Skin of body (tissue), 2 donors: ENCODE results near the gene TMEM253. TPM values are rescaled to one million over a fixed set of nuclear protein-coding genes. Genes with fewer than 3 reads are reported as not detected.
A peak's percentile ranks its signal among the peaks of the same experiment; 100 is the strongest.

ENCODE experiments used
- DNase-seq: peaks from one replicate; lab custom pipeline; 2025; lab: John Stamatoyannopoulos, UW
- total RNA-seq: library from RNA; depleted of rRNA; stranded (reverse); fragments of >200 nt; gene quantifications from one replicate; pipeline ENCODE4 v1.2.3, GENCODE V29; 2014

Gene TMEM253
- total RNA-seq, 1 donor from 2014 or later, result 0.39 TPM

DNA sequence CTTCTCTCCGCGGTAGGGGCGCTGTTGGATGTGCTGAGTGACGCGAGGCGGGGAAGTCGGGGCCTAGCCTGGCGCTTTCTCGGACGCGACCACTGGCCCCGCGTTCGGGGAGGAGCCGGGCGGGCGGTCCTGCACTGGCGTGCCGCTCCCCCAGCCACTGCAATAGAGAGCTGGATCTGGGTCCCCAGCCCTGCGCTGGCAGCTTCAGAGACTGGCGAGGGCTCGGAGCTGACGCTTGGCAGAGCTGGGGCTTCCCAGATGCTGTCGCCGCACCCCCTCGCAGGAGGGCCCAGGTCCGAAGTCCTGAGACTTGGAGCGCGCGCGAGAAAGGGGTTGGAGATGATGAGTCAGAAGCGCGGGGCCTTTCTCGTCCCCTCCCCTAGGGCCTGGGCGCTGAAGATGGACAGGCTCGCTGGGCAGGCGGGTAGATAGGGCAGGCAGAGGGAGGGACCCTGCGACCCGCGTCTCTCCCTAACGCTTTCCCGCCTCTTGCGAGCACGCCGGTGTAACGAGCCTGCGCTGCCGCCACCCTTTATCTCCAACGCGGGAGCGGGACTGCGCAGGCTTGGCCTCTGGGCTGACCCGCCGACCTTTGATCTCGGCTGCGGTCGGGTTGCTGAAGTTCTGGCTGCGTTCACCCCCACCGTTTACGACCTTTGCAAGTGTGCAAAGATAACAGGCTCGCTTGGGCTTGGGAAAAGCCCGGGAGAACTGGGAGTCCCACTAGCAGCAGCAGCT, 3.0 kb downstream of the TMEM253 start:
- peak; percentile 98 for DNase-seq

DNA sequence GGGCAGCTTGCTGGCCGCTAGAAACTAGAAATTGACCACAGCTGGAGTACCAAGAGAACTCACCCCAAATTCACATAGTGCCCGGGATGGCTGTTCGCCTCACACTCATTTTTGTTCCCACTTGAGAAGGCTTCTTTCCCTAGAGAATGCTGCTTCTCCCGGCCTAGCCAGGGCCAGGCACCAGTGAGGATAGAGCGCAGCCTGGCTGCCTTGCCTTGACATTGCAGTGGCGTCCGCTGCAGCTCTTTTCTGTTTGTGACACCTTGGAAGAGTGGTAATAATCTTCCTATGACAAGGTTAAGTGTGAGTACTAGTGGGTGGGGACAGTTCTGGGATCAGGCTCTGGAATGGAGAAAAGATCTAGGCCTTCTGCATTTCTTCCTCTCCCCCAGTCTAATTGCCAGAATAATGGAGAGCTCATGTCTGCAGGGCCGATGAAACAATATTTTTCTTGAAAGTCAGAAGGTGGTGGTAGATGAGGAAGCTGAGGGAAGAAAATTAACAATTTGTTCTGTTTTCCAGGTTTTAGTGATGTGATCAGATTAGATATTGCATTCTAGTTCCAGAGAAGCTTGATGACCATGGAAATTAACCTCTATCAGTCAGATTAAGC, 3.7 kb downstream of the TMEM253 start:
- DNase-seq, result peak; percentile 76

DNA sequence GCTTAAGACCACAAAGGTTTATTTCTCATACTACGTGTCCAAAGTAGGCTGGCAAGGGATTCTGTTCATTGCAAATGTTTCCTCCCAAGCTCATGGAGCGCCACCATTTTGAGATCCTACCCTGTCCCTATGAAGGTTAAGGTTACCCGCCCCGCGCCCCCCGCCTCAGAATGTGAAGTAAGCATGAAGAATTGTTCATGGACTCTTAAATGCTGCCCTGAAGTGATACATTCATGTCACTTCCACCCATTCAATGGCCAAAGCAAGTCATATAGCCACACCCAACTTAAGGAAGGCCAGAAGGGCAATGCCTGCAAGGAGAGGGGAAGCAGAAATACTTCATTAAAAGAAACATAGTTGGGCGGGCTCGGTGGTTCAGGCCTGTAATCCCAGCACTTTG, 4.2 kb downstream of the TMEM253 start:
- no peak for DNase-seq

DNA sequence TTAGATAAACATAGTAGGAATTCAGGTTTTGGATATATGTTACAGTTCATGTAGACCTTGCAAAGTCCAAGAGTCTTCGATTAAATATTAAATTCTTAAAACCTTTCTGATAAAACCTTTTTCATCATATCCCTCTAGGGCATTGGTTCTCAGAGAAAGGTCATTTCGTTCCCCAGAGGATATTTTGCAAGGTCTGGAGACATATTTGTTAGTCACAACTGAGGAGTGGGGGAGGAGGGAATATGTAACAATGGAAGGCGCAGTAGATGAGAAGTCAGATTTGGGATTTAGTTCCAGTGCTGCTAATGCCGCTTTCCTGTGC, 5.3 kb downstream of the TMEM253 start:
- DNase-seq, result no peak

DNA sequence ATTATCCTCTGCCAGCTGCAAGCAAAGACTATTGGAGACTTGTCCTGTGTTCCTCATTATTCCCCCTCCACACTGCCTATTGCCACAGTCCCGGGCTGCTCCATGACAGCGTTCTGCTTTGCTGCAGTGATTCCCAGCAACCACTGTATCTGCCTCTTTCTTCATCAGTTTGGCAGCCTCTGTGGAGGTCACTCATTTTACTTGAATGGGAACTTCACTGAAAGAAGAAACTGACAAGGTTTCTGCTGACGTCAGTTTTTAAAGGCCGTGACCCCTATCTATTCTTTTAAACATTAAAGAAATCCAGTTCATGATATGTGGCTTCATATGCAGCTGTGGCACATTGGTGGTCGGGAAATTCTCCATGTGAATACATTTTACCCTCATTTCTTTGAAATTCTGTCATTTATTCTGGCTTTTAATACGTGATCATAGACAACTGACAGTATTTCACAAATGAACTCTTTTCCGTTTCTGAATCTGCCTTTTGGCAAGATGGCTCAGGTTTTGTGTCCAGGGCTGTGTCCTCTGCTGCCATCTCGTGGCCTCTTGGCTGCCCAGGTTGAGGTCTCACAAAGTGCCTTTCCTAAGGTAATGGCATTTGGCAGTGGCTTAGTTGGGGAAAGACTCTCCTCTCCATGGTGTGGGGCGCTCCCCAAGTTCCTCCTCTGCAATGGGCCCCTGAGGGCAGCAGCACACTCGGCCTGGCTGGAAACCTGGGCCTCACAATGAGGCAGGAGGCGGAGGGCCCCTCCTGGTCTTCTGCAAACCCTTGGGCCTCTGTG, 5.8 kb downstream of the TMEM253 start:
- DNase-seq, result peak; percentile 79

DNA sequence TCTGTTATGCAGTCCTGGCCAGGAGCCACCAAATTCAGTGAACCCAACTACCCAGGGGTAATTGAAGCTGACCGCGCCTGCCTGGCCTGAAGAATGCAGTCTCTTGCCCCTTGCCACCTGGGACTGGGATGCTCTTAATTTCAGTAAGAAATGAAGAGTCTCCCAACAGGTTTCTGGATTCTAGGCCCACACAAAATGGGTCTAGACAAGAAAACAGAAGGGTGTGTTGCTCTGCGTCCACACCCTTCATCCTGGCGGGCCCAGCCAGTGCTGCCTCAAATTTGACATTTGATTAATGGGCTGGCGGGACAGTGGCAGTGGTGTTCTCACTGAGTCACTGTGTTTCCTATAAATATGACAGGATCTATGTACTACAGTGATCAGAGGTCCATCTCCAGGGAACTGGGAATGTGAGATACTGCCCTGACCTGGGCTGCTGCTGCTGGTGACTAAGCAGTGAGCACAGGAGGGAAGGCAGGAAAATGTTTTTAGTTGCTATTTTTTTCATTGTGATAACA, 6.5 kb downstream of the TMEM253 start:
- no peak for DNase-seq

DNA sequence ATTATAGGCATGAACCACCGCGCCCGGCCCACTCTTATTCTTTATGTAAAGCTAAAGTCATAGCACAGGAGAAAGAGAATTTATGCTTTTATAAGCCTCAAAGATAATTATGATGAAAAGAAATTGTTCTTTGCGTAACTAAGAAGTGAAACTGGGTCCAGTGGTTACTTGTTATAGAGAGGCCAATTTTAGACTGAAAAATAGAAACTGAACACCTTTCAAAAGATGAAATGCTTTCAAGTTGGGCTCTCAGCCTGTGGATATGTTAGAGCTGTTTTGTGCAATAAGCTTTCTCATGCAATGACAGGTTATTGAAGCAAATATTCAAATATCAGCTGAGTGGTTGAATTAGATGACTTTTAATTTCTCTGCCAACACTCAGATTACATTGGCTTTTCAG, 7.9 kb downstream of the TMEM253 start:
- no peak for DNase-seq

DNA sequence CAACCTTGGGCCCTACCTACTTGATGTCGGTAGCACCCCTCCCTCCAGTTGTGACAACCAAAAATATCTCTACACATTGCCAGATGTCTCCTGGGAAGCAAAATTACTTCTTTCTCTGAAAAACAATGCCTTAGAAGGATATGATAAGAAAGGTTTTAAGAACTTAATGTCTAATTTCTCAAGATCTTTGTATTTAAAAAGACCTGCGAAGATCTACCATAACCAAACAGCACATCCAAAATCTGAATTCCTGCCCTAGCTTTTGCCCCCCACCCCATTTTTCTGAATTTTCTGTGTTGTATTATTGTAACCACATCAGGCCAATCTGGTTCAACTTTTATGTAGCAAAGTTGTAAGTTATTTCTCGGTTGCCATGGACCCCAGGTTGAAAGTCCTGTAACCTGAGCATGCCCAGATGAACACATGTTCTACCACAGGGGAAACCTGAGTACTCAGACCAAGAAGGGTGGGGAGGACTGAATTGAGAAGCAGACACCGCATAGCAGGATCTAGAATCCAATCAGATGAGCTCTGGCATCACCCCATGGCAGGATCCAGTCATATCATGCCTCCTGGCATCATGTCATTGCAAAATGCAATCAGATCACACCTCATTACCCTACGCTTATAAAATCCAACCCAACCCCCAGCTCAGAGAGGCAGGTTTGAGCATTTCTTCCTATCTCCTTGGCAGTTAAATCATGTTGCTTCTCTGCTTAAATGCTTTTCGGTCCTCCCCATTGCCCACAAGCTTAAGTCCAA, 8.7 kb downstream of the TMEM253 start:
- DNase-seq, result no peak

DNA sequence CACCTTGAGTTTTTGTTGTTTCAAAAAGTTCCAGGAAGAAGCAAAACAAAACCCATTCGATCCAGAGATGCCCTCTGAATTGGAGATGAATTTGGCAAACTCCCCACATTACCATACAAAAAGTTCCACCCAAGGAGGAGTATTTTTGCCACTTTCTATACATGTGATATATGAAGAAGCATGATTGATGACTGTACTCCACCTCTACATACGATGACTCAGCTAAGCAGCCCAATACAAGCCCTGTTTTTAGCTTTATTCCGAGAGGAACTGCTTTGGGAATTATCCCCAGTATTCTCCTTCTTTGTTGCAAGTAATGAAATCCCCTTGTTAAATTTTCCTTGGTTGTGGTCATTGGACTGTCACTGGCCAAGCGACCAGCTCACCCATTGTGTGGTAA, 11.4 kb downstream of the TMEM253 start:
- no peak for DNase-seq

DNA sequence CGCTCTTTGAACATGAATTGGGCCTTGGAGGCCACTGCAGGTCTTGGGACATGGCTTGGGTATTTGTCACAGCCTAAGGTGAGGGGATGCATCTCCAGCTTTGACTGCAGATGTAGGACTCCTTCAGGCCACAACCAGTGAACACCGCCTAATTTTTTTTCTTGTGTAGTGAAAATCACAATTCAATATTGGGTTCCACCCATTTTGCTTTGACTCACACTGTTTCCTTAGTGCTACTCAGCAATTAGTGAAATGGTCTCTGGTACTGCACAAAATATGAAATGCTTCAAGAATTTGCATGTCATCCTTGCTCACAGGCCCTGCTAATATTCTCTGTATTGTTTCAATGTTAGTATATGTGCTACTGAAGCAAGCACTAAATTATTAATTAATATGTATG, 12.5 kb downstream of the TMEM253 start:
- DNase-seq, result no peak

DNA sequence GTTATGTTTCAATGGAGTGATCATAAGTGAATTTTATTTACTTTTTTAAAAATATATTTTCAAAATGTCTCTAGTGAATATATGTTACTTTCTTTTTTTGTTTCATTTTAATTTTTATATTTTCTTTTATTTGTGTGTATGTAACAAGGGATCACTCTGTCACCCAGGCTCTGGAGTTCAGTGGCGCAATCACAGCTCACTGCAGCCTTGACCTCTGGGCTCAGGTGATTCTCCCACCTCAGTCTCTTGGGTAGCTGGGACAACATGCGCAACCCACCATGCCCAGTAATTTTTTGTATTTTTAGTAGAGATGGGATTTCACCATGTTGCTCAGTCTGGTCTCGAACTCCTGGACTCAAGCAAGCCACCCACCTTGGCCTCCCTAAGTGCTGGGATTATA, 18.1 kb downstream of the TMEM253 start:
- no peak for DNase-seq

DNA sequence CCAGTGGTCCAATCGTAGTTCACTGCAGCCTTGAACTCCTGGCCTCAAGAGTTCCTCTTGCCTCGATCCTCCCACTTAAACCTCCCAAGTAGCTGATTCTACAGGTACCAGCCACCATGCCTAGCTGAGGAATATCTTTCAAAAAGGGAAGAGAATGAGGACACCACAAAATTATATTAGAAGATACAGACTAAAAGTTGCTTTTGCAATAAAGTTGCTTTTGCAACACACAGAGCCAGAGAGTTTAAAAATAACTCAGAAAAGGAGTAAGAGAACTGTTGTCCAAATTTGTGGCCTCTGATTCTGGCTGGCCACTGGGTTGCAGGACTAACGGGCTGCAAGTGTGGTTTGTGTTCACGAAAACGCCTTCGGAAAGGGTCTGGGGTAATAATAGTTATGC, 19.8 kb downstream of the TMEM253 start:
- DNase-seq, result no peak

DNA sequence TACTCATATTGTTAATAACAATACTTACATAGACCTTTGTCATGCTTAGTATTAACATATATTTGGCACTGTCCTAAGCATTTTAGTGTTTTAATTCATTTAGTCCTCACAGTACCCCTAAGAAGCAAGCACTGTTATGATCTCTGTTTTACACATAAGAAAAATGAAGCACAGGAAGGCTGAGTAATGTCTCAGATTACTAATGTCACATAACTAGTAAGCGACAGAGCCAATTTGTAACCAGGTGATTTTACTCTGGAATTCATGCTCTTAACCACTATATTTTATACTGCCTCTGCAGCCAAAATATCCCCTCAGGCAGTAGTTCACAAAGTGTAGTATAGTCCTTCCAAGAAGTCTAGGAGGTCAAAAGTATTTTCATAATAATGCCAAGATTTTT, 20.3 kb downstream of the TMEM253 start:
- DNase-seq, result no peak

DNA sequence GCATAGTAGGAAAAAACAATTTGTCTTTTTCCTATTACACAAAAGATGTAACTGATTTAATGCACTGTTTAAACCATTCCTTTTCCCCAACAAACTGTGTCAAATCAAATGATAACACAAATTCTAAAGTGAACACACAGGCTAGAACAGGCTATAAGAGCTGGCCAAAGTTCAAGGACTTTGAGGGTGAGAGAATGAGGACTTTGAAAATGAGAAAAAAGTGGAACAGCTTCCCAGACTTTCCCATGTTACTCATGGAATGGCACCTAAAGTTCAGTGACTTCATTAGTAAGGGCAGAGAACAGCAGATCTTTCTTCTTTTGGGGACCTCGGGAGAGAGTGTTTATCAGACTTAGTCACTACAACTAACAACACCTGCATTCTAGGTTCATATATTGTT, 22.6 kb downstream of the TMEM253 start:
- DNase-seq, result no peak

DNA sequence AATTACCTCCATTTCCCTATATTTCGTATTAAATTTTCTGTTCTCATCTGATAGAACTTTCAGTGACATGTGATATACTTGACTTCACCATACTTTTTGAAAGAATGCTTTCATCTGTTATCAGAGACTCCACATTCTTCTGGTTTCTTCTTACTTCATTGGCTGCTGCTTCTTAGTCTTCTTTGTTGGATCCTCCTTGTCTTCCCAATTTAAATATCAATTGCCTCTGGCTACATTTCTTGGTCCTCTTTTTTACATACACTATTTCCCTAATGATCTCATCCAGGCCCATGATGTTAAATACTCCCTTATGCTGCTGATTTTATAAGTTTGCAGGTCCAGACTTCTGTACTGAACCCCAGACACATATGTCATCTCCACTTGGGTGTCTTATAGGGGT, 33.0 kb downstream of the TMEM253 start:
- DNase-seq, result no peak

DNA sequence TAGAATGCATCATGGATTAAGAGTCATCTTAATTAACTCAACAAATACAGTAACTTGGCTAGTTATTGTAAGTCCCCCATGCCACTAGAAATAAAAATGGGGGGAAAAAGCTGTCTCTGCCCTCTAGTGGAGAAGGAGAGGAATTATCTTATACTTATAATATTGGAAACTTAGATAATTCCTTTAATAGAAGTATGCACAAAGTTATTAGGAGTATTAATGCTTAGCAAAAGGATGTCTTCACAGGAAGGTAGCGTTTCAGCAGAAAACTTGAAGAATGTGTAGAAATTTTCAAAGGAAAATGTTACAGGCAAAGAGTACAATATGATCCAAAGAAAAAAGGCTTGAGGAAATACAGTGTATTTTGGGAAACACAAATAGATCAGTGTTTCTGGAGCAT, 35.2 kb downstream of the TMEM253 start:
- DNase-seq, result no peak

DNA sequence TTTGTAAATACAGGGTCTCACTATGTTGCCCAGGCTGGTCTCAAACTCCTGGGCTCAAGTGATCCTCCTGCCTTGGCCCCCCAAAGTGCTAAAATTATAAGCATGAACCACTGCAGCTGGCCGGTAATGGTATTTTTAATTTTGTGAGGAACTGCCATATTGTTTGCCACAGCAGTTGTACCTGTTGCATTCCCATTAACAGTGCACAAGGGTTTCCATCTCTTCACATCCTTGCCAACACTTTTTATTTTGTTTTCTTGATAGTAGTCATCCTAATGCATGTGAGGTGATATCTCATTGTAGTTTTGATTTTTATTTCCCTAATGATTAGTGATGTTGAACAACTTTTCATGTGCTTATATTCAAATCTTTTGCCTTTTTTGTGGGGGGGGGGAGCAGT, 41.5 kb downstream of the TMEM253 start:
- DNase-seq, result no peak

DNA sequence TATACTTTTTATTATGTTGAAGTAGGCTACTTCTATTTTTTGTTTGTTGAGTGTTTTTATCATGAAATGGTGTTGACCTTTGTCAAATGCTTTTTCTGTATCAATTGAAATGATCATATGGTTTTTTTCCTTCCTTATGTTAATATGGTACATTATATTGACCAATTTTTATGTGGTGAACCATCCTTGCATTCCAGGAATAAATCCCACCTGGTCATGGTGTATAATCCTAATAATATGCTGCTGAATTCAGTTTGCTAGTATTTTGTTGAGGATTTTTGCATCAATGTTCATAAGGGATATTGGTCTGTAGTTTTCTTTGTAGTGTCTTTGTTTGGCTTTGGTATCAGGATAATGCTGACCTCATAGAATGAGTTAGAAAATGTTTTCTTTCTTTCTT, 44.6 kb downstream of the TMEM253 start:
- DNase-seq, result no peak

DNA sequence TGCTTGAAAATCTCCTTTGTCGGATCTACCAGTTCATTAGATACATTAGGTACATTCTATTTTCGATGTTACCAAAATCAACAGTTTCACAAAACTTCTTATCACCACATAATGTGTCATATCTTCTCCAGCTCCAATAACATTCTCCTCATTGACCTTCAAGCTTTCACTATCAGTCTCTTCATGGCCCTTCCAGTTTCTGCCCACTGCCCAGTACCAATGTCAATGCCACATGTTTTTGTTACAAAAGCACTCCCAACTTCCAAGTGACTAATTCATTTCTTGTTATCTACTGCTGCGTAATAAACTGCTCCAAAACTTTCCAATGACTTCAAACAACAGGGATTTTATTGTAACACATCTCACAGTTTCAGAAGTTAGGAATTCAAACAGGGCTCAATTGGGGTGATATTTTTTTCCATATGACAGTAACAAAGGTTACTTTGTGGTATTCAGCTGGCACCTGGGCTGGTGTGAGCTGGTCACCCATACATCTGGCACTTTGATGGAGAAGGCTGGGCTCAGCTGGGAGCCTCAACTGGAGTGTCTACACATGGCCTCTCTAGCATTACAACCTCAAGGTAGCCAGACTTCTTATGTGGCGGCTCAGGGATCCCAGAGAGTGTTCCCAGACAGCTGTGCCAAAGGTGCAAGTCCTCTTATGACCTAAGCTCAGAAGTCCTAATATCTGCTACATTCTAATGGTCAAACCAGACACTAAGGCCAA, 48.9 kb downstream of the TMEM253 start:
- no peak for DNase-seq
